Small intestine (tissue), 16 donors: ENCODE measurements around the gene NR2C1. TPM values are rescaled to one million over a fixed set of nuclear protein-coding genes. Genes with fewer than 3 reads are reported as not detected.

ENCODE experiments used
- DNase-seq, 2 donors: peaks; one replicate each; pipeline versions ENCODE4 v3.0.0 to v3.0.0-alpha.2; 2013
- FAIRE-seq: peaks from 2 replicates; lab custom pipeline; 2012; peaks lifted over from hg19 to GRCh38; lab: Jason Lieb, UNC
- H3K27ac ChIP-seq, 3 donors: one replicate each; pipeline ENCODE4 v1.5.1; 2013; ENCODE audit warnings: low read length in 2 of 3, mild to moderate bottlenecking in 2 of 3, control low read depth in 1 of 3, inconsistent platforms in 1 of 3, low read depth in 1 of 3, moderate library complexity in 1 of 3
- H3K27me3 ChIP-seq, 3 donors: one replicate each; pipeline ENCODE4 v1.6.1; 2013; ENCODE audit warnings: low read length in 3 of 3, inconsistent platforms in 1 of 3; ENCODE audit not compliant: control insufficient read depth in 3 of 3, insufficient read depth in 3 of 3
- H3K36me3 ChIP-seq, 3 donors: one replicate each; pipeline ENCODE4 v1.6.1; 2013; ENCODE audit warnings: low read length in 3 of 3, inconsistent platforms in 1 of 3, low read depth in 1 of 3, mild to moderate bottlenecking in 1 of 3, moderate library complexity in 1 of 3; ENCODE audit not compliant: control insufficient read depth in 3 of 3, insufficient read depth in 2 of 3
- H3K4me1 ChIP-seq, 3 donors: one replicate each; pipeline ENCODE4 v1.6.1; 2013; ENCODE audit warnings: low read length in 2 of 3, inconsistent platforms in 1 of 3, low read depth in 1 of 3, mild to moderate bottlenecking in 1 of 3, moderate library complexity in 1 of 3; ENCODE audit not compliant: control insufficient read depth in 3 of 3, insufficient read depth in 2 of 3
- H3K4me3 ChIP-seq, 3 donors: one replicate each; pipeline ENCODE4 v1.5.1; 2013; ENCODE audit warnings: low read length in 3 of 3, control low read depth in 1 of 3, inconsistent platforms in 1 of 3, low read depth in 1 of 3, mild to moderate bottlenecking in 1 of 3, moderate library complexity in 1 of 3
- H3K9me3 ChIP-seq, 2 donors: one replicate each; pipeline ENCODE4 v1.6.1; 2013; ENCODE audit warnings: low read depth in 1 of 2, low read length in 1 of 2; ENCODE audit not compliant: control insufficient read depth in 2 of 2, insufficient read depth in 1 of 2
- WGBS, 3 donors: extraction: QIAGEN DNeasy Blood & Tissue Kit; methylation state at CpG; one replicate each; pipeline ENCODE4 v1.1.7; 2013; 5-methylcytosine and 5-hydroxymethylcytosine counted together
- long read RNA-seq, 10 donors: transcript quantifications; one replicate each; lab custom pipeline, GENCODE V29; 2026
- polyA plus RNA-seq, 4 donors: library from polyadenylated mRNA; stranded (reverse) in 3 of 4; unstranded in 1 of 4; fragments of 200-250 nt in 3 of 4; fragments of 120-200 nt in 1 of 4; gene quantifications; one replicate each; pipeline versions ENCODE4 v1.2.1 to v1.2.3, GENCODE V29; 2013
- donor health status: healthy with polysubstance abuse.
- donor health status: control.
- donor health status: control.
- donor health status: Bipolar disorder and iron deficiency.
- donor health status: healthy.

The NR2C1 gene
- polyA plus RNA-seq = 10 to 100 TPM in 3 of 4 donors, 1 to 10 TPM in 1; 9.7 to 31.5 (median 22.8) TPM
- long read RNA-seq, donor 1, full-length matches to known transcripts = 6 of 6 reads
- long read RNA-seq, donor 1, partial matches to known transcripts = 0 of 6 reads
- long read RNA-seq, donor 1, other reads (novel, unspliced or antisense) = 0 of 6 reads
- long read RNA-seq, donor 2 = 0 reads
- long read RNA-seq, donor 3, partial matches to known transcripts = 0 of 2 reads
- long read RNA-seq, donor 3, other reads (novel, unspliced or antisense) = 0 of 2 reads
- long read RNA-seq, donor 4 = 0 reads
- long read RNA-seq, donor 5, partial matches to known transcripts = 0 of 1 reads
- long read RNA-seq, donor 5, other reads (novel, unspliced or antisense) = 0 of 1 reads
- long read RNA-seq, donor 6, full-length matches to known transcripts = 4 of 4 reads
- long read RNA-seq, donor 6, partial matches to known transcripts = 0 of 4 reads
- long read RNA-seq, donor 6, other reads (novel, unspliced or antisense) = 0 of 4 reads
- long read RNA-seq, donor 7 = 0 reads
- long read RNA-seq, donor 8 = 0 reads
- long read RNA-seq, donor 9, partial matches to known transcripts = 0 of 4 reads
- long read RNA-seq, donor 9, other reads (novel, unspliced or antisense) = 0 of 4 reads
- long read RNA-seq, donor 10, partial matches to known transcripts = 0 of 5 reads
- long read RNA-seq, donor 10, other reads (novel, unspliced or antisense) = 0 of 5 reads

DNA sequence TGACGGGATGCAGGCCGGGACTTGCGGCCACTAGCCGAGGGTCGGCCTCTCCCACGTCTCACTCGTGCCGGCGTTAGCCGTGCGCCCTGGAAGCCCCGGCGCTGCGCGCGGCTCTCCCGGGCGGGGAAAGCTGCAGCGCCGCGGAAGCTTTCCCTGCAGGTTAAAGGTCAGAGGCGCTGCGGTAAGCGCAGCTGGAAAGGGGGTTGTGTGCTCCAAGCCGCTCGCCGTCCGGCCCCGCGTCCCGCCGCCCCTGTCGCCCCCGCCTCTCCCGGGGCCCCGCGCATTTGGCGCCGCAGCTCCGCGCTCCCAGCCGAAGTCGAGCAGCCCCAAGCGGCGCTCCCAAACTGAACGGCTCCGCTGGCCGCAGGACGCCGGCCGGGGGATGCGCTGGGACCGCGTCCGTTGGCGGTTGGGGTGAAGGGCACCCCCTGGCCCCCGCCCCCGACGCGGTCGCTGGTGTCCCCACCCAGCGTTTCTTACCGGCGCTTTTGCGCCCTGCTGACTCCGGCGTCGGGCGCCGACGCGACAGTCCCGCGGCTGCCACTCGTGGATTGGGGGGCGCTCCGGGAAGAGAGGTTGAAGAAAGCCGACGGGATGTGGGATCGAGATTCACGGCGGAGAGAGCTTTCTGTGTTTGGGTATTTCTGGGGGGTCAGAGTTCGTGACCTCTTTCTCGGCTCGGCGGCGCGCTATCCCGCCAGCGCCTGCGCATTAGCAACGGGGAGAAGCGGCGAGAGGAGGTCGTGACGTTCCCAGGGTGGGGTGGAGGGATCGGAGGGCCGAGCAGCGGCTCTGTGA is at the start of gene NR2C1:
TSS of gene NR2C1 (minus strand) at position 719 of the 798 bp plus-strand sequence. CDS start 6,234 bp downstream, outside the sequence.
- H3K27me3 ChIP-seq = no peaks in the 10 kb centered on the region
- peaks cover 0 to 3% (median 0%) of the 10 kb centered on the region in 3 donors for H3K36me3 ChIP-seq
- H3K4me1 ChIP-seq = peaks cover 0 to 2% (median 0%) of the 10 kb centered on the region in 3 donors
- no peaks in the 10 kb centered on the region for H3K9me3 ChIP-seq
- H3K27ac ChIP-seq = peak within 1 kb of the TSS; percentile 2 to 75 (median 67)
- FAIRE-seq (no peak), DNase-seq (peak; percentile 93 to 96)
- WGBS, 3 donors = 0% methylated on average over 84 to 99 of the region's 99 CpGs
- H3K4me3 ChIP-seq = peak within 1 kb of the TSS; percentile 74 to 97 (median 82)

DNA sequence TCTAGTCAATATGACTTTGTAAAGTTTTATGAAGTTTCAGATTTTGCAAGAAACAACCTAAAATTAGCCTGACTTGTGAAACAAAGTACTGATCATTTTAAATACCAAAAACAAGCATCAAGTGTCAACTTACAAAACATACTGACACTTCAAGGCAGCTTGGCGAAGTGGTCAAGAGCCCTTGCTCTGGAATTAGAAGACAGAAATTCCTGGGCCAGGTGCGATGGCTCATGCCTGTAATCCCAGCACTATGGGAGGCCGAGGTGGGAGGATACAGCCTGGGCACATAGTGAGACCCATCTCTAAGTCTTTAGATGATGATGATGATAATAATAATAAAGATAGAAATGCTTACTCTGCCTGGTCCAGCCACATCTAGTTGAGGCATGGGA is 45.4 kb upstream of the NR2C1 start:
- DNase-seq (no peak), FAIRE-seq (no peak)
- Histone ChIP-seq H3K9me3 (no peaks in the 10 kb centered on the region), H3K4me3 (no peak overlapping the region), H3K27ac (peak overlapping the region in 1 of 3 donors; percentile 10), H3K27me3 (no peaks in the 10 kb centered on the region), H3K36me3 (peaks cover 0 to 12% (median 0%) of the 10 kb centered on the region in 3 donors), H3K4me1 (no peaks in the 10 kb centered on the region)
- WGBS, 3 donors = 85 to 93% (median 90%) methylated on average over 3 of the region's 3 CpGs

DNA sequence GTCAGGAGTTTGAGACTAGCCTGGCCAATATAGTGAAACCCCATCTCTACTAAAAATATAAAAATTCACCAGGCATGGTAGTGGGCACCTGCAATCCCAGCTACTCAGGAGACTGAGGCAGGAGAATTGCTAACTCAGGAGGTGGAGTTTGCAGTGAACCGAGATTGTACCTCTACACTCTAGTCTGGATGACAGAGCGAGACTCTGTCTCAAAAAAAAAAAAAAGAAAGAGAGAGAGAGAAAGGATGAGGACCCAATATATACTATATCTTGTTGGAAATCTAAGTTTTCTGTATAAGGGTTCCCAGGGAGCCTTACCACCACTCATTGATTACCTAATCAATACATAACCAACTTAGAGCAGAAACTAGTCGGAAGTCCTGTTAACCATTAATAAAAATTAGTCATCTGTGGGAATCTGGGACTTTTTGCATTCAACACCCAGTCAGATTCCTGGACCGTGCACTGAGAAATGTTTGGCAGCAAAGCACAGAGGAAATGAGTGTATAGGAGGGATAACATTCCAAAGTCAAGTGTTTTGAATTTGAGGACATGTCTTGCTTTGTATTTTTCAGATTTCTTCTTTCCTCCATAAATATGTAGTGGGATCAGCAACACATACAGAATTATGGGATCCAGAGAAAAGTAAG is 44.8 kb upstream of the NR2C1 start:
- WGBS, 3 donors = 50 to 64% (median 63%) methylated on average over 4 of the region's 4 CpGs
- H3K9me3 ChIP-seq = no peaks in the 10 kb centered on the region
- peaks cover 0 to 10% (median 0%) of the 10 kb centered on the region in 3 donors for H3K36me3 ChIP-seq
- FAIRE-seq (no peak), DNase-seq (no peak)
- no peaks in the 10 kb centered on the region for H3K27me3 ChIP-seq
- no peak overlapping the region for H3K4me3 ChIP-seq
- no peak overlapping the region for H3K27ac ChIP-seq
- H3K4me1 ChIP-seq = no peaks in the 10 kb centered on the region

DNA sequence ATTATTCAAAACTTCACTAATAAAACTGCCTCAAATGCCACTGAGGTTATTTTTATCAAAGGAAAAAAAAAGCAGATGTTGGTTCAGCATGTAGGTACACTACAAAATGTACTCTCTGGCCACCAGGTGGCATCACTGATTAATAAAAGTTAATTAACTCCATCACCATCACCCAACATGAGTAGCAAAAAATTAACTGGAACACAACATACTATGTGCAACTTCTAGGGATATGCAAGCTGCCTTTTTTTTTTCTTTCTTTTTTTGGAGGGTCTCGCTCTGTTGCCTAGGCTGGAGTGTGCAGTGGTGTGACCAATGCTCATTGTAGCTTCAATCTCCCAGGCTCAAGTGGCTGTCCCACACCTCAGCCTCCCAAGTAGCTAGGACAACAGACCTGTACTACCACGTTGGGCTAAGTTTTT is 43.8 kb upstream of the NR2C1 start:
- DNase-seq (peak; percentile 82 to 83), FAIRE-seq (peak; percentile 67)
- Histone ChIP-seq H3K9me3 (no peaks in the 10 kb centered on the region), H3K27me3 (no peaks in the 10 kb centered on the region), H3K27ac (no peak overlapping the region), H3K4me3 (no peak overlapping the region), H3K36me3 (peaks cover 0 to 10% (median 0%) of the 10 kb centered on the region in 3 donors), H3K4me1 (no peaks in the 10 kb centered on the region)
- 36 to 53% (median 47%) methylated on average over 2 of the region's 2 CpGs for WGBS, 3 donors

DNA sequence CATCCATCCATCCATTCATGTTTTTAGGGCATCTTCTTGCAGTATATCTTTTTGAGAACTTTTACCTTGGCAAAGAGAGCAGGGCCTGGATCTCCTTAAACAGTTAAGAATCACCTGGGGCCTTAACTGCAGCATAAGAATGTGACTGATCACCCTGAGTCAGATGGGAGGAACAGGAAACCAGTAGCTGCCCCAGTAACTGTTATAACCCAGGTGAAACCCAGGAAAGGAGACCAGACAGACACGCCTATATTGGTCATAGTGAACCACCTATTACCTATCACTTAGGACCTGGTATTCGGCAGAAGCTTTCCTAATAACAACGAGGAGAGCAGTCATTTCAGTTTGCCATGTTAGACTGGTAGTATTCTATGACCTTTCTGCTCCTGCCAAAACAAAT is 43.4 kb upstream of the NR2C1 start:
- H3K27ac ChIP-seq = no peak overlapping the region

DNA sequence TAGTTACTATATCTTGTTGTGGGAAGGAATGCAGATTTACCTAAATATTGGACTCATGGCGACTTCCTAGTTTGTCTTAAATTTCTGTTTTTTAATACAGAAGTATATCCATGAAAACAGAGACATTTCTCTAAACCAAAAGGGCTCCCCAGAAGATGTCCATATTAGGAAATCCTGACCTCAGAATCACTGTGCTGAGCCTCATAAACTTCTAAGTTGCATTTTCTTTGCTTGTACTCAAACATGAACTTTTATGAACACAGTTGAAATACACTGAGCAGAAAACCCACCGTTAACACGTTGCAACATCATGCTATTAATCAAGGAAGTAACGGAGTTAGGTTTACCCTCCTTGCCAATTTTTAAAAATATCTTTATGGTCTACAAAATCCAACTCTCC is 42.9 kb upstream of the NR2C1 start:
- Histone ChIP-seq H3K9me3 (no peaks in the 10 kb centered on the region), H3K4me1 (no peaks in the 10 kb centered on the region), H3K36me3 (peaks cover 0 to 14% (median 0%) of the 10 kb centered on the region in 3 donors), H3K27me3 (no peaks in the 10 kb centered on the region), H3K4me3 (no peak overlapping the region), H3K27ac (no peak overlapping the region)
- no peak for DNase-seq
- 67 to 77% (median 74%) methylated on average over 4 of the region's 4 CpGs for WGBS, 3 donors
- FAIRE-seq = no peak

More for the DNA sequence above, 43.4 kb upstream of the NR2C1 start:
- no peaks in the 10 kb centered on the region for H3K27me3 ChIP-seq
- DNase-seq (peak in 1 of 2 donors; percentile 36), FAIRE-seq (no peak)
- no peak overlapping the region for H3K4me3 ChIP-seq
- peaks cover 0 to 12% (median 0%) of the 10 kb centered on the region in 3 donors for H3K36me3 ChIP-seq
- WGBS, 3 donors = 26 to 57% (median 45%) methylated on average over 3 of the region's 3 CpGs
- H3K4me1 ChIP-seq = no peaks in the 10 kb centered on the region
- no peaks in the 10 kb centered on the region for H3K9me3 ChIP-seq

DNA sequence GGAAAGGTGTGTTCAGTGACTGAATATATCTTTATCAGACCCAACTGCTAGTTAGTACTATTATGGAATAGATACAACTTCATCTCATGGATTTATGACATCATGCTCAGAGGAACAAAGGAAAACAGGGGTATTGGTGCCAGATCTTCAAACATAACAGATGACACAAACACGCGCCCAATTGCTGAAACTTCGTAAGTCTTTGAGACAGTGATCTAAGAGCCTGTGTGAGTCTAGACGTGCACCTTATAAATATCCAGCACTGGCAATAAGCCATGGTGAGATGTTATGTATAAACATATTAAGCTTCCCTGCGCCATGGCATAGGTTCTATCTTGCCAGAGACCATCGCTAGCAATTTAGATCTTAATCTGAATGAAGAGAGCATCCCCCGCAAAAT is 42.2 kb upstream of the NR2C1 start:
- no peak for DNase-seq
- no peak overlapping the region for H3K27ac ChIP-seq
- no peaks in the 10 kb centered on the region for H3K4me1 ChIP-seq
- FAIRE-seq = no peak
- 79 to 80% (median 80%) methylated on average over 7 of the region's 7 CpGs for WGBS, 3 donors
- no peaks in the 10 kb centered on the region for H3K9me3 ChIP-seq
- H3K4me3 ChIP-seq = no peak overlapping the region
- H3K36me3 ChIP-seq = peaks cover 0 to 21% (median 0%) of the 10 kb centered on the region in 3 donors
- H3K27me3 ChIP-seq = no peaks in the 10 kb centered on the region
